ENCODE results near the gene CAP1. TPM values are rescaled to one million over a fixed set of nuclear protein-coding genes. Genes with fewer than 3 reads are reported as not detected.

The CAP1 gene
- total and polyA plus RNA-seq, 2 donors (not counting 3 experiments of a cell fraction or from before 2014, with no cell fraction given): 191 to 427 TPM

DNA sequence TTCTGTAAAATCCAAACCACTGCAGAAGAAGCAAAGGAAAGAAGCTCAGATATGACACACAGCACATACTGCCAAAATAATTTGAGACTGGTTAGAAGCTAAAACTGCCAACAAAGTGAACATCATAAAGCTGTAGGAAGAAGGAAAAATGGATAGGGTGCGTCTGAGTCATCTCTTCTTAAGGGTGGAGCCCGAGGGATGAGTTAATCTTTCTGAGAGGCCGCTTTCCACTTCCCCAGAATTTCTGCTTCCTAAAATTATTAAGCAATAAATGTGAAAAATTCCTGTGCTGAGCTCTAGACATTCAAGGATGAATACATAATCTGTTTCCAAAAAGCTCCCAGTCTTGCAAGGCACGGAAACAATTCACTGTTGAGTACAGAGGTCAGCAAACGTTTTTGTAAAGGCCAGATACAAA is 36.4 kb downstream of the CAP1 start:
- dilution Hi-C loops (cut with MboI; ENCODE audit: extremely low pct_ligation_motif_present, low sequenced_read_pairs): no loop called here
- POLR2A ChIA-PET: no interaction called here

More for the DNA sequence above, 36.4 kb downstream of the CAP1 start:
- BruUV-seq (replicated peaks): no TSS peak
- no peaks in the 10 kb centered on the region for H3K79me2 ChIP-seq (ENCODE audit: control insufficient read depth, insufficient read depth, low read length)
- H2AFZ ChIP-seq (ENCODE audit: low read depth, low read length): no peak overlapping the region
- H3K9ac ChIP-seq (replicated peaks; ENCODE audit: extremely low read depth, insufficient read depth, low read length): no peak overlapping the region
- TF ChIP-seq, protein P1, sequence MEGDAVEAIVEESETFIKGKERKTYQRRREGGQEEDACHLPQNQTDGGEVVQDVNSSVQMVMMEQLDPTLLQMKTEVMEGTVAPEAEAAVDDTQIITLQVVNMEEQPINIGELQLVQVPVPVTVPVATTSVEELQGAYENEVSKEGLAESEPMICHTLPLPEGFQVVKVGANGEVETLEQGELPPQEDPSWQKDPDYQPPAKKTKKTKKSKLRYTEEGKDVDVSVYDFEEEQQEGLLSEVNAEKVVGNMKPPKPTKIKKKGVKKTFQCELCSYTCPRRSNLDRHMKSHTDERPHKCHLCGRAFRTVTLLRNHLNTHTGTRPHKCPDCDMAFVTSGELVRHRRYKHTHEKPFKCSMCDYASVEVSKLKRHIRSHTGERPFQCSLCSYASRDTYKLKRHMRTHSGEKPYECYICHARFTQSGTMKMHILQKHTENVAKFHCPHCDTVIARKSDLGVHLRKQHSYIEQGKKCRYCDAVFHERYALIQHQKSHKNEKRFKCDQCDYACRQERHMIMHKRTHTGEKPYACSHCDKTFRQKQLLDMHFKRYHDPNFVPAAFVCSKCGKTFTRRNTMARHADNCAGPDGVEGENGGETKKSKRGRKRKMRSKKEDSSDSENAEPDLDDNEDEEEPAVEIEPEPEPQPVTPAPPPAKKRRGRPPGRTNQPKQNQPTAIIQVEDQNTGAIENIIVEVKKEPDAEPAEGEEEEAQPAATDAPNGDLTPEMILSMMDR (IDR thresholded peaks at IDR 0.05; ENCODE audit: extremely low read depth in 1 of 2, insufficient read depth in 1 of 2, low read depth in 1 of 2, low read length in 2 of 2): no peak
- TF ChIP-seq JUN (IDR thresholded peaks at IDR 0.05; ENCODE audit: borderline replicate concordance, insufficient read depth, insufficient read length, low read depth) (no peak), EZH2 (IDR thresholded peaks at IDR 0.05; ENCODE audit: borderline replicate concordance, low read depth, low read length, severe bottlenecking) (no peak), MYC (IDR thresholded peaks at IDR 0.05; ENCODE audit: low read depth, low read length) (no peak), POLR2AphosphoS5 (IDR thresholded peaks at IDR 0.05; ENCODE audit: insufficient read depth, low read depth, low read length) (no peak), GATA2 (IDR thresholded peaks at IDR 0.05; ENCODE audit: insufficient read depth, insufficient read length, low read depth, low read length) (no peak), POLR2A (IDR thresholded peaks at IDR 0.05; ENCODE audit: low read depth, low read length) (no peak), FOS (IDR thresholded peaks at IDR 0.05; ENCODE audit: borderline replicate concordance, insufficient read depth, low read length) (no peak)
- TF ChIP-seq, protein P2, sequence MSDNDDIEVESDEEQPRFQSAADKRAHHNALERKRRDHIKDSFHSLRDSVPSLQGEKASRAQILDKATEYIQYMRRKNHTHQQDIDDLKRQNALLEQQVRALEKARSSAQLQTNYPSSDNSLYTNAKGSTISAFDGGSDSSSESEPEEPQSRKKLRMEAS (IDR thresholded peaks at IDR 0.05; ENCODE audit: insufficient read depth, insufficient read length): no peak
- H3K4me2 ChIP-seq (ENCODE audit: insufficient read depth, low read length): no peak overlapping the region
- no peaks in the 10 kb centered on the region for H3K9me1 ChIP-seq (replicated peaks; ENCODE audit: control insufficient read depth, extremely low read depth, insufficient read depth, low read length)
- H3K27me3 ChIP-seq (ENCODE audit: control insufficient read depth in 2 of 2, insufficient read depth in 2 of 2, low read length in 2 of 2): no peaks in the 10 kb centered on the region
- no peaks in the 10 kb centered on the region for H3K4me1 ChIP-seq (ENCODE audit: control insufficient read depth, extremely low read depth, insufficient read depth, low read length)
- peaks cover 18 to 19% of the 10 kb centered on the region in 2 experiments for H3K36me3 ChIP-seq (ENCODE audit: control insufficient read depth in 2 of 2, extremely low read depth in 1 of 2, insufficient read depth in 2 of 2, low read length in 2 of 2)
- no peak overlapping the region for H3K4me3 ChIP-seq (replicated peaks in 1 of 3; ENCODE audit: insufficient read depth in 1 of 3, low read depth in 1 of 3, low read length in 3 of 3)
- no peak for FAIRE-seq
- CTCF ChIA-PET: interaction anchor here (0.8 to 11.6 kb wide), 8 partner anchors 11 to 361 kb away, joined by 3 to 148 read pairs (median 5); no protein-coding TSS in a partner anchor
- H4K20me1 ChIP-seq (replicated peaks; ENCODE audit: control insufficient read depth, extremely low read depth, insufficient read depth, low read length): no peaks in the 10 kb centered on the region
- no peak overlapping the region for H3K27ac ChIP-seq (ENCODE audit: insufficient read depth, low read depth, low read length)
- intact Hi-C loops (cut with micrococcal nuclease): no loop called here
- no peak for DNase-seq (ENCODE audit: low read depth, low spot score)
- no peaks in the 10 kb centered on the region for H3K9me3 ChIP-seq (replicated peaks; ENCODE audit: control insufficient read depth, insufficient read depth, low read length)
